Mammary microvascular endothelial cell (primary cell): ENCODE measurements around the gene ADORA3. TPM values are rescaled to one million over a fixed set of nuclear protein-coding genes. Genes with fewer than 3 reads are reported as not detected.

ENCODE experiments used
- total RNA-seq: library from RNA; depleted of rRNA; stranded (reverse); fragments of >200 nt; gene quantifications from 2 replicates; pipeline ENCODE4 v1.2.3, GENCODE V29; 2015

The ADORA3 gene
- not detected in 2 replicates for total RNA-seq

DNA sequence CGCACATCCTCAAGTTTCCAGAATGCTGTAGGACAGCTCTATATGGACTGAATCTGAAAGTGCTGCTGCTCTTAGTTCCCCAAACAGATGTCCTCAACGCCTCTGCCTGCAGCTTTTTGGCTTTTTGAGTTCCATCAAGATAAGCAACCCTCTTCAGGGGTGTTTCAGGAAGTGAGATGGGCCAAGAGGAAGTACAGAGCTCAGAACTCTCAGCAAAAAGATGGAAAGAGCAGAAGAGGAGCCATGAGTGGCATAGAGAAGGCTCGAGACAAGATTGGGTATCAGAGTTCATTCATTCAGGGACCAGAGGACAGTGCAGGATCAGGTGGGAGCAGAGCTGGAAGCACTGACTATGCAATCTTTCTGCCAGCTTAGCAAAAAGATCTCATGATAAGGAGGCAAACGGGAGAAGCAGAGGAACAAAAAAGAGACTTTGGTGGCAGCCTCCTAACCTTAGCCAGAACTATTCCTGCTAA lies at the start of gene ADORA3, which contains the start of gene TMIGD3:
Gene ADORA3, minus strand, starts transcription at position 49 of the 476 bp plus-strand sequence. CDS start 279 bp downstream, outside the sequence.
Gene TMIGD3, minus strand, starts transcription at position 49 of the 476 bp plus-strand sequence. CDS start 279 bp downstream, outside the sequence.

Other genes starting within 250 kb of the ADORA3 start
- not detected in 2 replicates for gene CHIA, start 212.8 kb downstream of the ADORA3 start, total RNA-seq
- gene OVGP1, start 75.9 kb downstream of the ADORA3 start, total RNA-seq = 0.40 TPM in 1 of 2 replicates, not detected in the other
- gene WDR77, start 54.4 kb downstream of the ADORA3 start, total RNA-seq = 55.7 and 56.5 TPM in 2 replicates
- 292 and 347 TPM in 2 replicates for gene ATP5PB, start 54.2 kb downstream of the ADORA3 start, total RNA-seq
- gene C1orf162, start 29.6 kb downstream of the ADORA3 start, total RNA-seq = not detected in 2 replicates
- 0.59 TPM in 1 of 2 replicates, not detected in the other for gene TMIGD3, start within 50 bp of the ADORA3 start, total RNA-seq
- gene RAP1A, start 116.2 kb upstream of the ADORA3 start, total RNA-seq = 35.0 and 47.7 TPM in 2 replicates
- 2.1 and 4.4 TPM in 2 replicates for gene INKA2, start 235.8 kb upstream of the ADORA3 start, total RNA-seq